HCT116 (cell line): ENCODE measurements around the gene FGGY. TPM values are rescaled to one million over a fixed set of nuclear protein-coding genes. Genes with fewer than 3 reads are reported as not detected.

Experiments used
- ATAC-seq: fragments of 200-7000 bp; cut with Tn5 transposase; 2 replicates; pipeline ENCODE4 v1.9.1; 2020; ENCODE audit warnings: mild to moderate bottlenecking, moderate library complexity
- BruUV-seq: library from RNA; stranded (reverse); fragments of 400-500 nt; replicated peaks from 2 replicates; lab custom pipeline; 2021; lab: Mats Ljungman, UMichigan
- CTCF ChIA-PET: fragments of 300-600 bp; sonication (Branson Sonifier 250); formaldehyde crosslinking; loops from one replicate; lab custom pipeline; 2021; ENCODE audit warnings: antibody characterized with exemption; lab: Charles Lee
- POLR2A ChIA-PET: fragments of 300-600, 350-600 bp; sonication (Branson Sonifier 250); formaldehyde crosslinking; loops from one replicate; lab custom pipeline; 2021; ENCODE audit warnings: antibody characterized with exemption; lab: Charles Lee
- RAD21 ChIA-PET, 2 experiments: fragments of 300-600 bp; sonication (Branson Sonifier 250); formaldehyde crosslinking; loops; one replicate each; lab custom pipeline; 2023; ENCODE audit warnings: low total read pairs in 2 of 2; ENCODE audit not compliant: uncharacterized antibody in 2 of 2, unreplicated experiment in 2 of 2, low non-redundant PET in 1 of 2; lab: Charles Lee
- DNase-seq: peaks from one replicate; pipeline ENCODE4 v3.0.0-alpha.2; 2010; ENCODE audit warnings: low read depth, low spot score
- H2AFZ ChIP-seq: fragments of 200-600 bp; shearing (Covaris generic), sonication (generic); 2 replicates; pipeline ENCODE4 v1.6.1; 2017; ENCODE audit warnings: low read depth, mixed run types, mixed read lengths, antibody characterized with exemption, low read length; ENCODE audit not compliant: poor library complexity, severe bottlenecking
- H3K27ac ChIP-seq: 2 replicates; pipeline ENCODE4 v1.5.1; 2012; ENCODE audit warnings: low read depth, low read length
- H3K27me3 ChIP-seq: fragments of 200-600 bp; sonication (generic); 2 replicates; pipeline ENCODE4 v1.6.1; 2016; ENCODE audit warnings: mixed run types, low read length, mixed read lengths; ENCODE audit not compliant: insufficient read depth
- H3K36me3 ChIP-seq, 2 experiments: fragments of 200-500 bp in 1 of 2; fragments of 200-600 bp in 1 of 2; sonication (Bioruptor generic) in 1 of 2; sonication (generic) in 1 of 2; 2 replicates each; pipeline versions ENCODE4 v1.5.1 to v1.6.1; 2014 to 2016; ENCODE audit warnings: low read length in 2 of 2, inconsistent platforms in 1 of 2, mixed read lengths in 1 of 2, mixed run types in 1 of 2; ENCODE audit not compliant: insufficient read depth in 2 of 2, control insufficient read depth in 1 of 2
- H3K4me1 ChIP-seq, 2 experiments: fragments of 200-600 bp in 1 of 2; sonication (generic) in 1 of 2; 2 replicates each; pipeline versions ENCODE4 v1.5.1 to v1.6.1; 2012 to 2017; ENCODE audit warnings: low read length in 2 of 2, inconsistent platforms in 1 of 2, mild to moderate bottlenecking in 1 of 2, mixed read lengths in 1 of 2, mixed run types in 1 of 2, moderate library complexity in 1 of 2; ENCODE audit not compliant: insufficient read depth in 2 of 2, control insufficient read depth in 1 of 2
- H3K4me2 ChIP-seq: fragments of 200-600 bp; sonication (generic); 2 replicates; pipeline ENCODE4 v1.6.1; 2017; ENCODE audit warnings: mixed run types, low read length, mixed read lengths
- H3K4me3 ChIP-seq, 2 experiments: fragments of 200-600 bp in 1 of 2; sonication (generic) in 1 of 2; replicated peaks in 1 of 2; 2 replicates each; pipeline ENCODE4 v1.5.1; 2011 to 2016; ENCODE audit warnings: low read length in 2 of 2, control low read depth in 1 of 2, low read depth in 1 of 2, mild to moderate bottlenecking in 1 of 2, mixed read lengths in 1 of 2, mixed run types in 1 of 2
- H3K79me2 ChIP-seq: fragments of 200-600 bp; sonication (generic); 2 replicates; pipeline ENCODE4 v1.6.1; 2017; ENCODE audit warnings: mild to moderate bottlenecking, mixed run types, low read length, moderate library complexity, mixed read lengths; ENCODE audit not compliant: insufficient read depth
- H3K9ac ChIP-seq: fragments of 200-600 bp; sonication (generic); 2 replicates; pipeline ENCODE4 v1.6.1; 2016; ENCODE audit warnings: low read length, mixed read lengths
- H3K9me2 ChIP-seq: fragments of 200-600 bp; sonication (generic), shearing (Covaris generic); 2 replicates; pipeline ENCODE4 v1.6.1; 2017; ENCODE audit warnings: mixed run types, mild to moderate bottlenecking, moderate library complexity; ENCODE audit not compliant: insufficient read depth
- H3K9me3 ChIP-seq, 2 experiments: fragments of 200-500 bp in 1 of 2; fragments of 200-600 bp in 1 of 2; sonication (Bioruptor generic) in 1 of 2; sonication (generic) in 1 of 2; 2 replicates each; pipeline ENCODE4 v1.6.1; 2014 to 2017; ENCODE audit warnings: low read length in 2 of 2, mixed read lengths in 2 of 2, inconsistent platforms in 1 of 2, low read depth in 1 of 2, mild to moderate bottlenecking in 1 of 2, mixed run types in 1 of 2, moderate library complexity in 1 of 2; ENCODE audit not compliant: control insufficient read depth in 1 of 2, insufficient read depth in 1 of 2
- H4K20me1 ChIP-seq: fragments of 200-600 bp; sonication (generic), shearing (Covaris generic); 2 replicates; pipeline ENCODE4 v1.6.1; 2017; ENCODE audit warnings: mixed run types, mild to moderate bottlenecking, moderate library complexity; ENCODE audit not compliant: insufficient read depth
- ATF3 ChIP-seq: IDR thresholded peaks from 2 replicates; pipeline ENCODE4 v1.6.1; 2012
- CBX3 ChIP-seq: IDR thresholded peaks from 2 replicates; pipeline ENCODE4 v1.6.1; 2012; ENCODE audit warnings: low read depth
- CEBPB ChIP-seq: IDR thresholded peaks from 2 replicates; pipeline ENCODE4 v1.6.1; 2012; ENCODE audit warnings: low read depth
- CTCF ChIP-seq, 3 experiments: fragments of 200-600 bp in 1 of 3; sonication (generic) in 1 of 3; IDR thresholded peaks in 2 of 3; conservative IDR thresholded peaks in 1 of 3; 2 replicates each; pipeline ENCODE4 v1.5.1; 2012 to 2017; ENCODE audit warnings: low read depth in 2 of 3, low read length in 2 of 3, antibody characterized with exemption in 1 of 3, borderline replicate concordance in 1 of 3, control low read depth in 1 of 3, mild to moderate bottlenecking in 1 of 3, mixed read lengths in 1 of 3, mixed run types in 1 of 3, moderate library complexity in 1 of 3; ENCODE audit not compliant: insufficient read depth in 1 of 3
- EGR1 ChIP-seq: IDR thresholded peaks from 2 replicates; pipeline ENCODE4 v1.6.1; 2012; ENCODE audit warnings: low read depth
- EZH2 ChIP-seq: fragments of 200-600 bp; sonication (generic); IDR thresholded peaks from 2 replicates; pipeline ENCODE4 v1.6.1; 2017; ENCODE audit warnings: antibody characterized with exemption, mixed run types
- FOSL1 ChIP-seq: IDR thresholded peaks from 2 replicates; pipeline ENCODE4 v1.6.1; 2012; ENCODE audit warnings: low read depth
- POLR2A ChIP-seq: IDR thresholded peaks from 2 replicates; pipeline ENCODE4 v1.7.0; 2011; ENCODE audit warnings: borderline replicate concordance; ENCODE audit not compliant: insufficient read depth, insufficient read length; ENCODE audit errors: extremely low read depth
- REST ChIP-seq: IDR thresholded peaks from 2 replicates; pipeline ENCODE4 v1.6.1; 2012; ENCODE audit warnings: low read depth
- SP1 ChIP-seq: IDR thresholded peaks from 2 replicates; pipeline ENCODE4 v1.6.1; 2012; ENCODE audit warnings: low read depth
- ZBTB33 ChIP-seq: IDR thresholded peaks from 2 replicates; pipeline ENCODE4 v1.6.1; 2011; ENCODE audit warnings: mild to moderate bottlenecking, low read length, moderate library complexity; ENCODE audit not compliant: insufficient replicate concordance; ENCODE audit errors: extremely low read depth
- ZNF274 ChIP-seq: fragments of 200-500 bp; sonication (Bioruptor generic); IDR thresholded peaks from 2 replicates; pipeline ENCODE4 v1.6.1; 2014; ENCODE audit warnings: mild to moderate bottlenecking, low read depth, low read length, inconsistent platforms
- intact Hi-C: fragments of 100-400 bp; cut with micrococcal nuclease; formaldehyde crosslinking; loops from 2 replicates; pipeline ENCODE4 v1.10.0; 2022
- total RNA-seq: library from RNA; stranded (reverse); gene quantifications from one replicate; pipeline ENCODE4 v1.2.1, GENCODE V29; 2021; ENCODE audit not compliant: unreplicated experiment

FGGY gene
- total RNA-seq, 1 experiment from 2014 or later = 10.6 TPM

GRCh38 chr1:59685101-59685500 is 388.2 kb downstream of the FGGY start:
- POLR2A ChIA-PET = no interaction called here

More at GRCh38 chr1:59685101-59685500, 388.2 kb downstream of the FGGY start:
- Histone ChIP-seq H3K4me3 (no peak overlapping the region), H3K4me1 (no peaks in the 10 kb centered on the region), H3K4me2 (no peak overlapping the region), H2AFZ (no peak overlapping the region), H3K9ac (no peak overlapping the region), H4K20me1 (no peaks in the 10 kb centered on the region), H3K27ac (no peak overlapping the region), H3K9me3 (no peaks in the 10 kb centered on the region), H3K36me3 (no peaks in the 10 kb centered on the region), H3K79me2 (no peaks in the 10 kb centered on the region), H3K27me3 (no peaks in the 10 kb centered on the region), H3K9me2 (no peaks in the 10 kb centered on the region)
- ATAC-seq = no peak
- CTCF ChIA-PET = no interaction called here
- no peak for TF ChIP-seq CEBPB
- no peak for TF ChIP-seq FOSL1
- TF ChIP-seq CBX3 = no peak
- no peak for TF ChIP-seq ATF3
- no peak for TF ChIP-seq EZH2
- no peak for TF ChIP-seq EGR1
- no peak for TF ChIP-seq SP1
- TF ChIP-seq ZNF274 = no peak
- TF ChIP-seq CTCF (IDR thresholded peaks at IDR 0.05 in 2 of 3, conservative IDR thresholded peaks at IDR 0.05 in 1 of 3; ENCODE audit: borderline replicate concordance in 1 of 3, insufficient read depth in 1 of 3, low read depth in 2 of 3, low read length in 2 of 3) = no peak
- no peak for TF ChIP-seq ZBTB33
- TF ChIP-seq REST = no peak
- no peak for TF ChIP-seq POLR2A
- intact Hi-C loops = no loop called here
- RAD21 ChIA-PET = no interaction called here
- no TSS peak for BruUV-seq
- no peak for DNase-seq
